AG09309 (cell line): ENCODE results near the gene FBXL2.

ENCODE experiments used
- DNase-seq: peaks from one replicate; pipeline ENCODE4 v3.0.0-alpha.2; 2010; ENCODE audit warnings: low read depth
- H3K4me3 ChIP-seq: 2 replicates; pipeline ENCODE4 v1.5.1; 2011; ENCODE audit warnings: mild to moderate bottlenecking, low read depth, low read length, moderate library complexity; ENCODE audit not compliant: control insufficient read depth
- CTCF ChIP-seq: IDR thresholded peaks from 2 replicates; pipeline ENCODE4 v1.5.1; 2011; ENCODE audit warnings: mild to moderate bottlenecking, low read depth, low read length, inconsistent platforms; ENCODE audit not compliant: insufficient read depth, control insufficient read depth; ENCODE audit errors: missing control alignments

Gene FBXL2

GRCh38 chr3:33430061-33430460, 152.8 kb downstream of the FBXL2 start:
- TF ChIP-seq CTCF: no peak
- DNase-seq: no peak

DNA sequence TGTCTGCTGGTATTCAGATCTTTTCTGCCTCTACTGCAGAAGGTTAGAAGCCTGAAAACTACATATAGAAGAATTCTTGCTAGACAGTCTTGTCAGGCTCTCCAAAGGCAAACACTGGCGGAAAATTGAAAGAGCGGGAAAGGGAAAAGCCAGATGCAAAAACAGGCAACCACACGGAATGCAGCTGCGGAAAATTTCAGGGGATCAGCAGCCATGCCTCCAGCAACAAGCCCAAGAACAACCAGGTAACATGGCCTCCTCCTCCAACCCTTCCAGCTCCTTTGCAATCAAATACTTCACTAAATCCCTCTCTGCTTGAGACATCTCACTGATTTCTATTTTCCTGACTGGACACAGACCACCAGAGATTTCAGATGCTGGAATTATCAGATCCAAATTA, 153.3 kb downstream of the FBXL2 start:
- TF ChIP-seq CTCF: no peak
- DNase-seq: no peak
- no peak overlapping the region for H3K4me3 ChIP-seq

More at GRCh38 chr3:33430061-33430460, 152.8 kb downstream of the FBXL2 start:
- H3K4me3 ChIP-seq: no peak overlapping the region

- no peak for TF ChIP-seq CTCF
- no peak overlapping the region for H3K4me3 ChIP-seq
- no peak for DNase-seq
These were observed 156.6 kb downstream of the FBXL2 start for GRCh38 chr3:33433843-33434242.
